ENCODE data around the gene GALNT11.
"Not testable (repeated sequence)": the region's sequence is repeated elsewhere in the genome, so short reads cannot be mapped to it uniquely, and the experiment has no call there.

Gene GALNT11

GRCh38 chr7:152078025-152078424 is 52.6 kb downstream of the GALNT11 start:
- TF ChIP-seq, protein P1, sequence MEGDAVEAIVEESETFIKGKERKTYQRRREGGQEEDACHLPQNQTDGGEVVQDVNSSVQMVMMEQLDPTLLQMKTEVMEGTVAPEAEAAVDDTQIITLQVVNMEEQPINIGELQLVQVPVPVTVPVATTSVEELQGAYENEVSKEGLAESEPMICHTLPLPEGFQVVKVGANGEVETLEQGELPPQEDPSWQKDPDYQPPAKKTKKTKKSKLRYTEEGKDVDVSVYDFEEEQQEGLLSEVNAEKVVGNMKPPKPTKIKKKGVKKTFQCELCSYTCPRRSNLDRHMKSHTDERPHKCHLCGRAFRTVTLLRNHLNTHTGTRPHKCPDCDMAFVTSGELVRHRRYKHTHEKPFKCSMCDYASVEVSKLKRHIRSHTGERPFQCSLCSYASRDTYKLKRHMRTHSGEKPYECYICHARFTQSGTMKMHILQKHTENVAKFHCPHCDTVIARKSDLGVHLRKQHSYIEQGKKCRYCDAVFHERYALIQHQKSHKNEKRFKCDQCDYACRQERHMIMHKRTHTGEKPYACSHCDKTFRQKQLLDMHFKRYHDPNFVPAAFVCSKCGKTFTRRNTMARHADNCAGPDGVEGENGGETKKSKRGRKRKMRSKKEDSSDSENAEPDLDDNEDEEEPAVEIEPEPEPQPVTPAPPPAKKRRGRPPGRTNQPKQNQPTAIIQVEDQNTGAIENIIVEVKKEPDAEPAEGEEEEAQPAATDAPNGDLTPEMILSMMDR (IDR thresholded peaks at IDR 0.05), result no peak
- H3K27ac Mint-ChIP-seq, result peak overlapping the region; percentile 39
- no peaks in the 10 kb centered on the region for H3K27me3 Mint-ChIP-seq (ENCODE audit: low read depth, poor library complexity)
- no peaks in the 10 kb centered on the region for H3K36me3 Mint-ChIP-seq (ENCODE audit: low read depth)
- no peak for DNase-seq
- H3K4me1 Mint-ChIP-seq, result peaks cover 68% of the 10 kb centered on the region
- no peak overlapping the region for H3K4me3 Mint-ChIP-seq
- no peaks in the 10 kb centered on the region for H3K9me3 Mint-ChIP-seq

DNA sequence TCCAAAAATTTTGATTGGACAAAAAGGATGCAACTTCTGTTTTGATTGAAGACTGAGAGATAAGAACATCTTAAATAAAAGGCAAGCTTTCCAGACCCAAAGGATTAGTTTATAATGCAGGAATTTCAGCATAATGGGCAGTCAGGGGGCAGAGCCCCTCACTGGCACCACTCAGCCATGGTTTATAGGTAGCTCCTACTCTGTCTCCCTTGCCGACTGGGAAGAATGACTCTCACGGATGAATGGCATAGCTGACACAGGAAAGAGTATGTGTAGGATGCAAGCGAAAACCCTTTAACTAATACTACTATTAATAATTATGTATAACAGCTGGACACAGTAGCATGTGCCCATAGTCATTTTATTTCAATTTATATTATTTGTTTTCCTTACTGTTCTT is 53.3 kb downstream of the GALNT11 start:
- H3K9me3 Mint-ChIP-seq, result no peaks in the 10 kb centered on the region
- no peak overlapping the region for H3K27ac Mint-ChIP-seq
- no peaks in the 10 kb centered on the region for H3K36me3 Mint-ChIP-seq (ENCODE audit: low read depth)
- H3K4me1 Mint-ChIP-seq, result peaks cover 76% of the 10 kb centered on the region
- peak overlapping the region; percentile 4 for H3K4me3 Mint-ChIP-seq
- TF ChIP-seq, protein P1 (IDR thresholded peaks at IDR 0.05), result no peak
- H3K27me3 Mint-ChIP-seq (ENCODE audit: low read depth, poor library complexity), result no peaks in the 10 kb centered on the region
- no peak for DNase-seq

DNA sequence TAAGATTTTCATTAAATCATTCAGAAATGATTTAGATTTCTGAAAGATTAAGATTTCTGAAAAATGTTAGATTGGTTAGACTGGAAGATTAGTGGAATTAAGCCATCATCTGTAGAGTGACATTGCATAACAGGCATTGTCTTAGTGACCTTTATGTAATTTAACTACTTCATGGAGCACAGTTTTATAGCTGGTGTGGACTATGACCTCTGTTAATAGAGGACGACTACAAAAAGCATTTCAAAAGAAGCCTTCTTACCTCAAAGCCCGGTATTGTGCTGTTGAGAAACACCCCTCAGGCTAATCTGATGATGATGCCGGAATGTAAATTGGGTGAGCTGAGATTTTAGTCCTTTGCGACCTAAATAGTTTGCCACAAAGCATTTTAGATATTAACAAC is 55.6 kb downstream of the GALNT11 start:
- DNase-seq, result no peak
- Mint-ChIP-seq H3K27ac (no peak overlapping the region), H3K9me3 (no peaks in the 10 kb centered on the region), H3K4me3 (no peak overlapping the region), H3K27me3 (ENCODE audit: low read depth, poor library complexity) (no peaks in the 10 kb centered on the region), H3K36me3 (ENCODE audit: low read depth) (no peaks in the 10 kb centered on the region), H3K4me1 (peaks cover 84% of the 10 kb centered on the region)
- TF ChIP-seq, protein P1 (IDR thresholded peaks at IDR 0.05), result no peak

- H3K27me3 Mint-ChIP-seq (ENCODE audit: low read depth, poor library complexity); DNase-seq; H3K36me3 Mint-ChIP-seq (ENCODE audit: low read depth); H3K9me3 Mint-ChIP-seq; H3K4me3 Mint-ChIP-seq: not testable (repeated sequence)
- H3K4me1 Mint-ChIP-seq, result peaks cover 73% of the 10 kb centered on the region
- peak overlapping the region; percentile 6 for H3K27ac Mint-ChIP-seq
Measured at GRCh38 chr7:152082073-152082721, 56.7 kb downstream of the GALNT11 start.

- no peak overlapping the region for H3K4me3 Mint-ChIP-seq
- H3K27me3 Mint-ChIP-seq (ENCODE audit: low read depth, poor library complexity), result no peaks in the 10 kb centered on the region
- H3K27ac Mint-ChIP-seq, result peak overlapping the region; percentile 6
- peaks cover 48% of the 10 kb centered on the region for H3K4me1 Mint-ChIP-seq
- TF ChIP-seq, protein P1 (IDR thresholded peaks at IDR 0.05), result no peak
- H3K9me3 Mint-ChIP-seq, result peaks cover 27% of the 10 kb centered on the region
- H3K36me3 Mint-ChIP-seq (ENCODE audit: low read depth), result peaks cover 28% of the 10 kb centered on the region
- no peak for DNase-seq
Measured at GRCh38 chr7:152085131-152085530, 59.7 kb downstream of the GALNT11 start.

GRCh38 chr7:152086513-152086912 is 61.0 kb downstream of the GALNT11 start:
- Mint-ChIP-seq H3K4me1 (peaks cover 44% of the 10 kb centered on the region), H3K9me3 (peaks cover 35% of the 10 kb centered on the region), H3K36me3 (ENCODE audit: low read depth) (peaks cover 34% of the 10 kb centered on the region), H3K27ac (no peak overlapping the region), H3K4me3 (no peak overlapping the region), H3K27me3 (ENCODE audit: low read depth, poor library complexity) (peaks cover 4% of the 10 kb centered on the region)
- TF ChIP-seq, protein P1 (IDR thresholded peaks at IDR 0.05), result no peak
- no peak for DNase-seq
